Suprapubic skin (tissue), 4 donors: ENCODE measurements around the gene SPIB.

ENCODE experiments used
- EP300 ChIP-seq: sonication (generic); formaldehyde crosslinking; IDR thresholded peaks from one replicate; pipeline ENCODE4 v1.6.1; 2017; ENCODE audit warnings: antibody characterized with exemption
- POLR2A ChIP-seq, 2 donors: fragments of 450-650 bp; IDR thresholded peaks; one replicate each; pipeline ENCODE4 v1.6.1; 2017; ENCODE audit warnings: antibody characterized with exemption in 2 of 2, mild to moderate bottlenecking in 2 of 2, moderate library complexity in 2 of 2
- POLR2AphosphoS5 ChIP-seq, 3 donors: sonication (generic); formaldehyde crosslinking; IDR thresholded peaks; one replicate each; pipeline ENCODE4 v1.6.1; 2017; ENCODE audit warnings: antibody characterized with exemption in 3 of 3
- TF ChIP-seq, protein P1 (sequence below), 2 donors: fragments of 200-600 bp in 1 of 2; fragments of 450-650 bp in 1 of 2; sonication (generic) in 1 of 2; IDR thresholded peaks; one replicate each; pipeline ENCODE4 v1.5.1; 2016 to 2019; ENCODE audit warnings: antibody characterized with exemption in 2 of 2, mild to moderate bottlenecking in 1 of 2, moderate library complexity in 1 of 2

DNA sequence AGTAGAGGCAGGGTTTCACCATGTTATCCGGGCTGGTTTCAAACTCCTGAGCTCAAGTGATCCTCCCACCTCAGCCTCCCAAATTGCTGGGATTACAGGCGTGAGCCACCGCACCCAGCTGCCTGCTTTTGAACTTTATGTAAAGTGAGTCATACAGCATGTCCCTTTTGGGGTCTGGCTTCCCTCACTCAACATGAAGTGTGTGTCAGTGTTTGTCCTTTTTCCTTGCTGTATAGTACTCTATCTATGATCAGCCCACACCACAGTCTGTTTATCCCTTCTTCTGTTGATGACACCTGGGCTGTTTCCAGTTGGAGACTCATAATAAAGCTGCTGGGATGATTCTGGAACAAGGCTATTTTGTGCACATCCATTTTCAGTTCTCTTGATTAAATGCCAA, 2.1 kb downstream of the SPIB start:
- TF ChIP-seq, protein P1, sequence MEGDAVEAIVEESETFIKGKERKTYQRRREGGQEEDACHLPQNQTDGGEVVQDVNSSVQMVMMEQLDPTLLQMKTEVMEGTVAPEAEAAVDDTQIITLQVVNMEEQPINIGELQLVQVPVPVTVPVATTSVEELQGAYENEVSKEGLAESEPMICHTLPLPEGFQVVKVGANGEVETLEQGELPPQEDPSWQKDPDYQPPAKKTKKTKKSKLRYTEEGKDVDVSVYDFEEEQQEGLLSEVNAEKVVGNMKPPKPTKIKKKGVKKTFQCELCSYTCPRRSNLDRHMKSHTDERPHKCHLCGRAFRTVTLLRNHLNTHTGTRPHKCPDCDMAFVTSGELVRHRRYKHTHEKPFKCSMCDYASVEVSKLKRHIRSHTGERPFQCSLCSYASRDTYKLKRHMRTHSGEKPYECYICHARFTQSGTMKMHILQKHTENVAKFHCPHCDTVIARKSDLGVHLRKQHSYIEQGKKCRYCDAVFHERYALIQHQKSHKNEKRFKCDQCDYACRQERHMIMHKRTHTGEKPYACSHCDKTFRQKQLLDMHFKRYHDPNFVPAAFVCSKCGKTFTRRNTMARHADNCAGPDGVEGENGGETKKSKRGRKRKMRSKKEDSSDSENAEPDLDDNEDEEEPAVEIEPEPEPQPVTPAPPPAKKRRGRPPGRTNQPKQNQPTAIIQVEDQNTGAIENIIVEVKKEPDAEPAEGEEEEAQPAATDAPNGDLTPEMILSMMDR (IDR thresholded peaks at IDR 0.05): no peak
- TF ChIP-seq POLR2AphosphoS5 (IDR thresholded peaks at IDR 0.05) (no peak), POLR2A (IDR thresholded peaks at IDR 0.05) (no peak), EP300 (no peak)
